Stimulated activated memory B cell treated with anti-CD40 and anti-IgM and Interleukin-4, amounts not matched to agents 10 μg/mL and 1 μg/mL and 100 μg/mL, for 72 hours (primary cell): ENCODE data around the gene DHCR24.

ENCODE experiments used
- ATAC-seq: fragments of 150-1000 bp; cut with Tn5 transposase; 2 replicates; pipeline ENCODE4 v1.10.0; 2021
- H3K27ac Mint-ChIP-seq: one replicate; pipeline ENCODE4 v1.8.0; 2022; ENCODE audit warnings: mild to moderate bottlenecking, mixed read lengths
- H3K27me3 Mint-ChIP-seq: one replicate; pipeline ENCODE4 v1.8.0; 2022; ENCODE audit warnings: mixed read lengths
- H3K36me3 Mint-ChIP-seq: one replicate; pipeline ENCODE4 v1.8.0; 2022; ENCODE audit warnings: mixed read lengths
- H3K4me1 Mint-ChIP-seq: one replicate; pipeline ENCODE4 v1.8.0; 2022; ENCODE audit warnings: mixed read lengths
- H3K4me3 Mint-ChIP-seq: one replicate; pipeline ENCODE4 v1.8.0; 2022; ENCODE audit warnings: mild to moderate bottlenecking, moderate library complexity, mixed read lengths
- H3K9me3 Mint-ChIP-seq: one replicate; pipeline ENCODE4 v1.8.0; 2022; ENCODE audit warnings: mixed read lengths

The DHCR24 gene

GRCh38 chr1:54834007-54834541 lies 52.9 kb downstream of the DHCR24 start:
- Mint-ChIP-seq H3K27me3 (peaks cover 32% of the 10 kb centered on the region), H3K27ac (no peak overlapping the region), H3K4me1 (no peaks in the 10 kb centered on the region), H3K4me3 (no peak overlapping the region), H3K36me3 (peaks cover 10% of the 10 kb centered on the region), H3K9me3 (peaks cover 4% of the 10 kb centered on the region)
- ATAC-seq, result no peak

- ATAC-seq, result no peak
- peaks cover 4% of the 10 kb centered on the region for H3K9me3 Mint-ChIP-seq
- peaks cover 10% of the 10 kb centered on the region for H3K36me3 Mint-ChIP-seq
- H3K27me3 Mint-ChIP-seq, result peaks cover 33% of the 10 kb centered on the region
- no peak overlapping the region for H3K4me3 Mint-ChIP-seq
- no peaks in the 10 kb centered on the region for H3K4me1 Mint-ChIP-seq
- H3K27ac Mint-ChIP-seq, result no peak overlapping the region
These were observed 53.9 kb downstream of the DHCR24 start for GRCh38 chr1:54833121-54833520.

- H3K27me3 Mint-ChIP-seq, result peaks cover 37% of the 10 kb centered on the region
- ATAC-seq, result no peak
- no peak overlapping the region for H3K27ac Mint-ChIP-seq
- H3K9me3 Mint-ChIP-seq, result peaks cover 13% of the 10 kb centered on the region
- H3K4me1 Mint-ChIP-seq, result no peaks in the 10 kb centered on the region
- H3K36me3 Mint-ChIP-seq, result peaks cover 39% of the 10 kb centered on the region
- H3K4me3 Mint-ChIP-seq, result no peak overlapping the region
These were observed 60.7 kb downstream of the DHCR24 start for GRCh38 chr1:54826226-54826816.

DNA sequence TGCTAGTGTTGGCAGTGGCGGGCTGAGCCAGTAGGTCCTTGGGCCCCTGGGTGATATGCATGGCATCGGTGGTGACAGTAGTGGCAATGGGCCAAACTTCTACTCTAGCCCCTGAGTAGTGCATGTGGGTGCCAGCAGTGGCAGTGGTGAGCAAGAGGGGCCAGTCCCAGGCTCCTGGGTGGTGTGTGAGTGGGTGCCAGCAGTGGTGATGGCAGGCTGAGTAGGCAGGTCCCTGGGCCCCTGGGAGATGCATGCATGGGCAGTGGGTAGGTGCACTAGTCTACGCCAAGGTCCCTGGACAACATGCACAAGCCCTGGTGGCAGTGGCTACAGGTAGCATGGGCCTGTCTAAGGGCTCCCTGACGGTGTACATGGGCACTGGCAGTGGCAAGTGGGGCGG lies 61.3 kb downstream of the DHCR24 start:
- Mint-ChIP-seq H3K4me3 (no peak overlapping the region), H3K4me1 (no peaks in the 10 kb centered on the region), H3K27me3 (peaks cover 31% of the 10 kb centered on the region), H3K9me3 (peaks cover 13% of the 10 kb centered on the region), H3K36me3 (peaks cover 33% of the 10 kb centered on the region), H3K27ac (no peak overlapping the region)
- no peak for ATAC-seq

DNA sequence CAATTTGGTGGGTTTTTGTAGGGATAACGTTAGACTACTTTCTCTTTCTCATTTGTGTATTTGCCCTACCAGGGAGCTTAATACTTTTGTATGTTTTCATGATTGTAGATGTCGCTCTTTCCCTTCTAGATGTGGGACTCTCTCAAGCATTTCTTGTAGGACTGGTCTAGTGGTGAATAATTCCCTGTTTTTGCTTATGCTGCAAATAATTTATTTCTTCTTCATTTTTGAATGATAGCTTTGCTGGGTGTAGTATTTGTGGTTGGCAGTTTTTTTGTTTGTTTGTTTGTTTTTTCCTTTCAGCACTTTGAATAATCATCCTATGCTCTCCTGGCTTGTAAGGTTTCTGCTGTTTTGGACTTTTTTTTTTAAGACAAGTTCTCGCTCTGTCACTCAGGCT lies 63.3 kb downstream of the DHCR24 start:
- no peaks in the 10 kb centered on the region for H3K4me1 Mint-ChIP-seq
- ATAC-seq, result no peak
- peaks cover 32% of the 10 kb centered on the region for H3K36me3 Mint-ChIP-seq
- H3K4me3 Mint-ChIP-seq, result no peak overlapping the region
- no peak overlapping the region for H3K27ac Mint-ChIP-seq
- peaks cover 27% of the 10 kb centered on the region for H3K27me3 Mint-ChIP-seq
- H3K9me3 Mint-ChIP-seq, result peaks cover 13% of the 10 kb centered on the region

DNA sequence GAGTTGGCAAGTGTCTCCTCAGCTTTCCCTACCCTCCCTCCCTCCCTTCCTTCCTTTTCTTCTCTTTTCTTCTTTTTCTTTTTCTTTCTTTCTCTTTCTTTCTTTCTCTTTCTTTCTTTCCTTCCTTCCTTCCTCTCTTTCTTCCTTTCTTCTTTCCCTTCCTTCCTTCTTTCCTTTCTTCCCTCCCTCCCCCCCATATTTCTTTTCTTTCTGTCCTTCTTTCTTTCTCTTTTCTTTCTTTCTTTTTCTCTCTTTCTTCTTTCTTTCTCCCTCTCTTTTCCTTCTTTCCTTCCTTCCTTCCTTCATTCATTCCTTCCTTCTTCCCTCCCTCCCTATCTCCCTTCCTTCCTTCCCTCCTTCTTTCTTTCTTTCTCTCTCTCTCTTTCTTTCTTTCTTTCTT lies 67.3 kb downstream of the DHCR24 start:
- no peak overlapping the region for H3K27ac Mint-ChIP-seq
- peaks cover 25% of the 10 kb centered on the region for H3K36me3 Mint-ChIP-seq
- H3K4me1 Mint-ChIP-seq, result no peaks in the 10 kb centered on the region
- no peak for ATAC-seq
- peaks cover 10% of the 10 kb centered on the region for H3K9me3 Mint-ChIP-seq
- peaks cover 18% of the 10 kb centered on the region for H3K27me3 Mint-ChIP-seq
- no peak overlapping the region for H3K4me3 Mint-ChIP-seq

DNA sequence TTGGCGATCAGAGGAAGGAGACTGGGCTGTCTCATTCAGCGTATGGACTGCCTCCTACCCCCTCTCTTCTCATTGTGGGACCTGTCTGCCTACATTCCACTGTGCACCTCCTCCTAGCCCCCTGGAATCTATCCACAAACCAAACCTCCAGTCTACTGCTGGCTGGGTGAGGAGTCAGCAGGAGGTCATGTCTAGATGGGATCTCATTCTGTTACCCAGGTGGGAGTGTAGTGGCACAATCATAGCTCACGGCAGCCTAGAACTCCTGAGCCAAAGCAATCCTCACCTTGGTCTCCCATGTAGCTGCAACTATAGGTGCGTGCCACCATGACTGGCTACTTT lies 67.8 kb downstream of the DHCR24 start:
- peaks cover 20% of the 10 kb centered on the region for H3K36me3 Mint-ChIP-seq
- peaks cover 7% of the 10 kb centered on the region for H3K9me3 Mint-ChIP-seq
- H3K27me3 Mint-ChIP-seq, result peaks cover 18% of the 10 kb centered on the region
- H3K4me1 Mint-ChIP-seq, result no peaks in the 10 kb centered on the region
- no peak overlapping the region for H3K27ac Mint-ChIP-seq
- ATAC-seq, result no peak
- no peak overlapping the region for H3K4me3 Mint-ChIP-seq

DNA sequence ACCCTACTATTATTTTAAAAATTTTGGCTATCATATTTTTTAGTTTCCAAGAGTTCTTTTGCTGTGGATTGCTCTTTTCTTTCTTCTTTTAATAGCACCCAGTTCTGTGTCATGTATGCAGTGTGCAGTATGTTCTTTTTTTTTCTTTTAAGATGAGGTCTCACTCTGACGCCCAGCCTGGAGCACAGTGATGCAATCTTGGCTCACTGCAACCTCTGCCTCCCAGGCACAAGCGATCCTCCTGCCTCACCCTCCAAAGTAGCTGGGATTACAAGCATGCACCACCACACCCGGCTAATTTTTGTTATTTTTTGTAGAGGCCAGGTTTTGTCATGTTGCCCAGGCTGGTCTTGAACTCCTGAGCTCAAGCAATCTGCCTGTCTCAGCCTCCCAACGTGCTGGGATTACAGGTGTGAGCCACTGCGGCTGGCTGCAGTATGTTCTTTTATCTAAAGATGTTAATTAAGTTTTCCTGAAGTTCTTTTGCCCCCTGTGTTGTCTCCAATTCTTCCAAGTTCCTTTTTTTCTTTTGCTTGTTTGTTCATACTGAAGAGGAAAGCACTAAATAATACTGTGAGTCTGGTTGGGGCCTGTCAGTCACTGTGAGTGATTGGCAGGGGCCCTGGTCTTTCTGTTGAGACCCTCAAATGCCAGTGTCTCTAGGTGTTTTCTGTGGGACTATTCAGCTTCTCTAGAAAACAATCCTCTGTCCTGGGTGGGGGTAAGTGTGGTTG lies 68.4 kb downstream of the DHCR24 start:
- no peak overlapping the region for H3K27ac Mint-ChIP-seq
- H3K4me3 Mint-ChIP-seq, result no peak overlapping the region
- peaks cover under 1% of the 10 kb centered on the region for H3K4me1 Mint-ChIP-seq
- H3K9me3 Mint-ChIP-seq, result peaks cover 7% of the 10 kb centered on the region
- ATAC-seq, result no peak
- H3K36me3 Mint-ChIP-seq, result peaks cover 15% of the 10 kb centered on the region
- H3K27me3 Mint-ChIP-seq, result peaks cover 15% of the 10 kb centered on the region

- no peaks in the 10 kb centered on the region for H3K36me3 Mint-ChIP-seq
- no peak for ATAC-seq
- H3K27me3 Mint-ChIP-seq, result no peaks in the 10 kb centered on the region
- H3K9me3 Mint-ChIP-seq, result no peaks in the 10 kb centered on the region
- no peak overlapping the region for H3K4me3 Mint-ChIP-seq
- H3K27ac Mint-ChIP-seq, result no peak overlapping the region
- H3K4me1 Mint-ChIP-seq, result peaks cover 6% of the 10 kb centered on the region
These were observed 70.0 kb downstream of the DHCR24 start for GRCh38 chr1:54816951-54817350.

GRCh38 chr1:54816130-54816529 lies 70.9 kb downstream of the DHCR24 start:
- Mint-ChIP-seq H3K27me3 (no peaks in the 10 kb centered on the region), H3K36me3 (no peaks in the 10 kb centered on the region), H3K4me3 (no peak overlapping the region), H3K4me1 (peaks cover 6% of the 10 kb centered on the region), H3K27ac (no peak overlapping the region), H3K9me3 (no peaks in the 10 kb centered on the region)
- no peak for ATAC-seq

- ATAC-seq, result no peak
- Mint-ChIP-seq H3K4me1 (peaks cover 6% of the 10 kb centered on the region), H3K36me3 (no peaks in the 10 kb centered on the region), H3K27ac (no peak overlapping the region), H3K4me3 (no peak overlapping the region), H3K27me3 (no peaks in the 10 kb centered on the region), H3K9me3 (no peaks in the 10 kb centered on the region)
These were observed 71.7 kb downstream of the DHCR24 start for GRCh38 chr1:54815086-54815876.

DNA sequence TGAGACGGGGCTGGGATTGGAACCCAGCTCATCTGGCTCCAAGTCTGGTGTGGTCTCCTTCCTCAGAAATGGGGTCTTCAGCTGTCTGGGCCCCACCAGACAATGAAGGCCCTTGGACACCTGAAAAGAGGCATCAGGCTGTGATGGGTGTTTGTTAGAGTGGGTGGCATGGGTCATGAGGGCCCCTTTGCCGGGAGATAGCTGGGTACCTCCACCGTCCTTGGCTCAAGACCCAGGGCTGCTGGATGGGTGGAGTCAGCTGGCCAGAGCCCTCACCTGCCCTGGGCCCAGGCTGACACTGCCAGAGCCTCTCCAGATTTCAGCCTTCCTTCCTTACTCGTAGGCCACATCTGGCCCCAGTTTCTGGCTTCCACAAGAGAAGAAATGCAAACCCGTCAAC lies 72.4 kb downstream of the DHCR24 start:
- H3K27me3 Mint-ChIP-seq, result no peaks in the 10 kb centered on the region
- ATAC-seq, result no peak

DNA sequence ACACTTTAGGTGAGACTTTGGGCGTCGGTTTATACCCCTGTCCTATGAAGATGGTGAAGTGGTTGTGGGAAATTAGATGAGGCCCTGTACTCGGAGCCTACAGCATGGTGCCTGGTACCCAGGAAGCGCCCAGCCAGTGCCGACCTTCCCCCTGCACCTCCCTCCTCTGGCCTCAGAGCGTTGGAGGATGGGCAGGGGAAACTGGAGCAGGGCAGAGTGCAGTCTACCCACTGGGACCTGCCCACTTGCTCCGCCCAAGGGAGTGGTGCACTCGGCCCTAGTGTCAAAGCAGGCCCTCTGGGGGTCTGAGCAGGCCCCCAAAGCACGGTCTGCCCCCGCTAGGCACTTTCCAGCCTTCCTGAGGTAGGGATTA lies 72.9 kb downstream of the DHCR24 start:
- peaks cover 6% of the 10 kb centered on the region for H3K4me1 Mint-ChIP-seq
- H3K27ac Mint-ChIP-seq, result no peak overlapping the region

More for the DNA sequence above, 72.4 kb downstream of the DHCR24 start:
- no peaks in the 10 kb centered on the region for H3K36me3 Mint-ChIP-seq
- no peaks in the 10 kb centered on the region for H3K9me3 Mint-ChIP-seq
- peaks cover 6% of the 10 kb centered on the region for H3K4me1 Mint-ChIP-seq
- H3K27ac Mint-ChIP-seq, result no peak overlapping the region
- H3K4me3 Mint-ChIP-seq, result no peak overlapping the region

DNA sequence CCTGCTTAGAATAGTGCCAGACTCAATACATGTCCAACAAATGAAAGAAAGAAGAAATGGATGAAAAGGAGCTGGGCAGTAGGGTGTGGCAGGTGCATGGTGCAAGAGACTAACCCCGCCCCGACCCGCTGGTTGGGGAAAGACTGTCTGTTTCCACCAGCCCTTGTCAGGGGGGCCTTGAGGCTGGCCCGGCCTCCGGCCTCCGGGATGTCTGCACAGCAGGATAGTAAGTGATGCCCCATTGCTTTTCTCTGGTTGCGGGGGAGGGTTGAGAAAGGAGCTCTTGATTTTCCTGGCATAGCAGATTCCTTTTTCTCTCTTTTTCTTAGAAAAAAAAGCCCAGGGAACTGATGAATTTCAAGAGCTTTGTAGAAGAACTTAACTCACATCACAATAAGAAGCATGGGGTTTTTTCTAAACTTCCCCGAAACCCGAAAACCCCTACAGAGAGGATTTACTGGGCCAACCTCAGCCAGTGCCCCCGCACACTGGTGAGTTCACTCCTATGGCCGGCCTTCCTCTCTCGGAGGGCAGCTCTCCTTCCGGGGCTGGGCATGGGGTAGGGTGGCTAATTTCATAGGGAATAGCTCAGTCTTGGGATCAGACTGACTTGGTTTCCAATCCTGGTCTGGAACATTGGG lies 73.4 kb downstream of the DHCR24 start:
- H3K9me3 Mint-ChIP-seq, result no peaks in the 10 kb centered on the region
- no peak overlapping the region for H3K4me3 Mint-ChIP-seq
- peaks cover 6% of the 10 kb centered on the region for H3K4me1 Mint-ChIP-seq
- no peak overlapping the region for H3K27ac Mint-ChIP-seq
- H3K27me3 Mint-ChIP-seq, result no peaks in the 10 kb centered on the region
- no peak for ATAC-seq
- no peaks in the 10 kb centered on the region for H3K36me3 Mint-ChIP-seq

More for the DNA sequence above, 72.9 kb downstream of the DHCR24 start:
- no peak overlapping the region for H3K4me3 Mint-ChIP-seq
- no peaks in the 10 kb centered on the region for H3K27me3 Mint-ChIP-seq
- H3K9me3 Mint-ChIP-seq, result no peaks in the 10 kb centered on the region
- no peak for ATAC-seq
- no peaks in the 10 kb centered on the region for H3K36me3 Mint-ChIP-seq

- H3K27me3 Mint-ChIP-seq, result no peaks in the 10 kb centered on the region
- peaks cover 6% of the 10 kb centered on the region for H3K4me1 Mint-ChIP-seq
- no peaks in the 10 kb centered on the region for H3K9me3 Mint-ChIP-seq
- H3K36me3 Mint-ChIP-seq, result no peaks in the 10 kb centered on the region
- peak; percentile 47 for ATAC-seq
- H3K4me3 Mint-ChIP-seq, result no peak overlapping the region
- H3K27ac Mint-ChIP-seq, result no peak overlapping the region
These were observed 74.1 kb downstream of the DHCR24 start for GRCh38 chr1:54812801-54813484.
